ENCODE data around the gene JMJD6. TPM values are rescaled to one million over a fixed set of nuclear protein-coding genes. Genes with fewer than 3 reads are reported as not detected.

Gene JMJD6
- total and polyA plus RNA-seq, 2 of the 8 experiments (the other 6 are each of a cell fraction or from before 2014, with no cell fraction given), result 8.6 to 18.6 TPM

DNA sequence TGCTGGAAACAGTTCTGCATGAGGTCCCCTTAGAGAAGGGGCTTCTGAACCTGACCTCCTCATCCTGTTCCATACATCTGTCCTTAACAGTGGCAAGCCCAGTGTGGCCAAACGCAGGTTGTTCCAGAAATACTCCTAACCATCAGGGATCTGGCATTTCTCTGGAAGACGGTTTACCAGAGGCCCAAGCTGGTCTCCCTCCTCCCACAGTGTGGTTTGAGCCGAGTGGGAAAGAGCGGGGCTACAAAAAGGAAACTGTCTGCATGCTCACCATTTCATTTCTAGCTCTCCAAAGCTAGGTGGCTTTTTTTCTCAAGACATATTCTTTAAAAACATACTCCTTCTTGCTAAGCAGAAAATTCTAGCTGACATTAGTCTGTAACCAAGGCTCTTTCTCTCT, 21.6 kb downstream of the JMJD6 start (continued):
- TF ChIP-seq, protein P1, sequence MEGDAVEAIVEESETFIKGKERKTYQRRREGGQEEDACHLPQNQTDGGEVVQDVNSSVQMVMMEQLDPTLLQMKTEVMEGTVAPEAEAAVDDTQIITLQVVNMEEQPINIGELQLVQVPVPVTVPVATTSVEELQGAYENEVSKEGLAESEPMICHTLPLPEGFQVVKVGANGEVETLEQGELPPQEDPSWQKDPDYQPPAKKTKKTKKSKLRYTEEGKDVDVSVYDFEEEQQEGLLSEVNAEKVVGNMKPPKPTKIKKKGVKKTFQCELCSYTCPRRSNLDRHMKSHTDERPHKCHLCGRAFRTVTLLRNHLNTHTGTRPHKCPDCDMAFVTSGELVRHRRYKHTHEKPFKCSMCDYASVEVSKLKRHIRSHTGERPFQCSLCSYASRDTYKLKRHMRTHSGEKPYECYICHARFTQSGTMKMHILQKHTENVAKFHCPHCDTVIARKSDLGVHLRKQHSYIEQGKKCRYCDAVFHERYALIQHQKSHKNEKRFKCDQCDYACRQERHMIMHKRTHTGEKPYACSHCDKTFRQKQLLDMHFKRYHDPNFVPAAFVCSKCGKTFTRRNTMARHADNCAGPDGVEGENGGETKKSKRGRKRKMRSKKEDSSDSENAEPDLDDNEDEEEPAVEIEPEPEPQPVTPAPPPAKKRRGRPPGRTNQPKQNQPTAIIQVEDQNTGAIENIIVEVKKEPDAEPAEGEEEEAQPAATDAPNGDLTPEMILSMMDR (IDR thresholded peaks at IDR 0.05; ENCODE audit: control extremely low read depth in 1 of 3, insufficient read depth in 1 of 3, low read depth in 1 of 3, low read length in 3 of 3), result no peak
- no peak for TF ChIP-seq RBBP5 (IDR thresholded peaks at IDR 0.05; ENCODE audit: borderline replicate concordance, low read depth, low read length)
- no peak for TF ChIP-seq RAD21 (IDR thresholded peaks at IDR 0.05 in 1 of 2, conservative IDR thresholded peaks at IDR 0.05 in 1 of 2; ENCODE audit: low read depth in 2 of 2, low read length in 2 of 2)
- TF ChIP-seq BRCA1 (IDR thresholded peaks at IDR 0.05; ENCODE audit: low read depth, low read length), result no peak
- TF ChIP-seq POU5F1 (IDR thresholded peaks at IDR 0.05; ENCODE audit: low read depth, low read length), result no peak

Measured in H1 (cell line).